HepG2 (cell line): ENCODE data around the gene E2F1. TPM values are rescaled to one million over a fixed set of nuclear protein-coding genes. Genes with fewer than 3 reads are reported as not detected.
A peak's percentile ranks its signal among the peaks of the same experiment; 100 is the strongest.

Experiments used
- ATF7-NPFF ChIP-seq: sonication (generic); formaldehyde crosslinking; IDR thresholded peaks from 2 replicates; pipeline ENCODE4 v1.8.1; 2023; ENCODE audit warnings: mild to moderate bottlenecking, low read depth, missing genetic modification reagents, moderate library complexity
- CBX2 ChIP-seq, 2 experiments: fragments of 200-600 bp in 1 of 2; sonication (generic); formaldehyde crosslinking in 1 of 2; IDR thresholded peaks; 2 replicates each; pipeline versions ENCODE4 v1.7.0 to v1.8.1; 2018 to 2022; ENCODE audit warnings: low read depth in 2 of 2, low read length in 1 of 2, mild to moderate bottlenecking in 1 of 2, missing genetic modification reagents in 1 of 2
- EHMT2 ChIP-seq: fragments of 200-600 bp; sonication (generic); IDR thresholded peaks from 2 replicates; pipeline ENCODE4 v1.7.0; 2017; ENCODE audit warnings: antibody characterized with exemption, low read depth, low read length, borderline replicate concordance
- MBD4 ChIP-seq: IDR thresholded peaks from 2 replicates; pipeline ENCODE4 v1.6.1; 2012; ENCODE audit warnings: low read length, inconsistent platforms, borderline replicate concordance
- MED13 ChIP-seq: sonication (generic); formaldehyde crosslinking; IDR thresholded peaks from 2 replicates; pipeline ENCODE4 v1.5.0; 2020; ENCODE audit warnings: missing genetic modification reagents
- MXI1 ChIP-seq: IDR thresholded peaks from 3 replicates; pipeline ENCODE4 v1.6.1; 2012; ENCODE audit warnings: low read depth, low read length, inconsistent platforms, borderline replicate concordance
- NFATC3 ChIP-seq: sonication (generic); formaldehyde crosslinking; IDR thresholded peaks from 2 replicates; pipeline ENCODE4 v1.5.1; 2020; ENCODE audit warnings: mild to moderate bottlenecking, missing genetic modification reagents
- NPAS2 ChIP-seq: sonication (generic); formaldehyde crosslinking; IDR thresholded peaks from 2 replicates; pipeline ENCODE4 v1.8.0; 2022; ENCODE audit warnings: mild to moderate bottlenecking, missing genetic modification reagents, borderline replicate concordance
- NR2F2 ChIP-seq: IDR thresholded peaks from 2 replicates; pipeline ENCODE4 v1.6.1; 2012; ENCODE audit warnings: low read depth, inconsistent platforms, borderline replicate concordance
- PHF5A ChIP-seq: IDR thresholded peaks from one replicate; pipeline ENCODE4 v1.6.1; 2018; ENCODE audit warnings: low read depth, missing genetic modification reagents; ENCODE audit not compliant: unreplicated experiment
- TCF12 ChIP-seq, 2 experiments: fragments of 450-650 bp in 1 of 2; sonication (generic) in 1 of 2; formaldehyde crosslinking in 1 of 2; IDR thresholded peaks; 2 replicates each; pipeline versions ENCODE4 v1.6.1 to v1.8.0; 2017 to 2022; ENCODE audit warnings: antibody characterized with exemption in 1 of 2, mild to moderate bottlenecking in 1 of 2, missing genetic modification reagents in 1 of 2, moderate library complexity in 1 of 2
- ZNF33A ChIP-seq: sonication (generic); formaldehyde crosslinking; IDR thresholded peaks from 2 replicates; pipeline ENCODE4 v1.5.1; 2020; ENCODE audit warnings: missing genetic modification reagents, mild to moderate bottlenecking, moderate library complexity, borderline replicate concordance
- ZNF891 ChIP-seq: sonication (generic); formaldehyde crosslinking; IDR thresholded peaks from 2 replicates; pipeline ENCODE4 v1.5.0; 2020; ENCODE audit warnings: mild to moderate bottlenecking, missing genetic modification reagents
- polyA plus RNA-seq, 8 experiments: library from polyadenylated mRNA; depleted of rRNA in 3 of 8; stranded (reverse) in 7 of 8; unstranded in 1 of 8; fragments of >200 nt; fragmentation: Illumina TruSeq in 4 of 8; extraction: Trizol in 4 of 8; gene quantifications; 2 replicates each; pipeline versions ENCODE4 v1.2.1 to v1.2.3, GENCODE V29; 2011 to 2016; ENCODE audit warnings: low read depth in 4 of 8, missing spikeins in 1 of 8, mixed read lengths in 1 of 8; ENCODE audit not compliant: insufficient read depth in 1 of 8
- total RNA-seq, 5 experiments: library from RNA; depleted of rRNA; stranded (reverse); fragments of >200 nt; fragmentation: Illumina TruSeq; extraction: Trizol; gene quantifications; 2 replicates each; pipeline ENCODE4 v1.2.3, GENCODE V29; 2016; ENCODE audit warnings: low read depth in 1 of 5
- TF ChIP-seq, protein P1 (sequence below): sonication (generic); formaldehyde crosslinking; IDR thresholded peaks from 2 replicates; pipeline ENCODE4 v1.4.0; 2020; ENCODE audit warnings: missing genetic modification reagents
- TF ChIP-seq, protein P2 (sequence below): IDR thresholded peaks from 2 replicates; pipeline ENCODE4 v1.6.1; 2018; ENCODE audit warnings: missing genetic modification reagents
- TF ChIP-seq, protein P3 (sequence below): sonication (generic); formaldehyde crosslinking; conservative IDR thresholded peaks from 2 replicates; pipeline ENCODE4 v1.4.0; 2020; ENCODE audit warnings: missing genetic modification reagents
- TF ChIP-seq, protein P4 (sequence below): sonication (generic); formaldehyde crosslinking; IDR thresholded peaks from 2 replicates; pipeline ENCODE4 v1.5.0; 2020; ENCODE audit warnings: mild to moderate bottlenecking, missing genetic modification reagents, borderline replicate concordance

E2F1 gene
- total and polyA plus RNA-seq, 2 of the 13 experiments (the other 11 are each of a cell fraction or from before 2014, with no cell fraction given) = 25.5 to 39.4 TPM

DNA sequence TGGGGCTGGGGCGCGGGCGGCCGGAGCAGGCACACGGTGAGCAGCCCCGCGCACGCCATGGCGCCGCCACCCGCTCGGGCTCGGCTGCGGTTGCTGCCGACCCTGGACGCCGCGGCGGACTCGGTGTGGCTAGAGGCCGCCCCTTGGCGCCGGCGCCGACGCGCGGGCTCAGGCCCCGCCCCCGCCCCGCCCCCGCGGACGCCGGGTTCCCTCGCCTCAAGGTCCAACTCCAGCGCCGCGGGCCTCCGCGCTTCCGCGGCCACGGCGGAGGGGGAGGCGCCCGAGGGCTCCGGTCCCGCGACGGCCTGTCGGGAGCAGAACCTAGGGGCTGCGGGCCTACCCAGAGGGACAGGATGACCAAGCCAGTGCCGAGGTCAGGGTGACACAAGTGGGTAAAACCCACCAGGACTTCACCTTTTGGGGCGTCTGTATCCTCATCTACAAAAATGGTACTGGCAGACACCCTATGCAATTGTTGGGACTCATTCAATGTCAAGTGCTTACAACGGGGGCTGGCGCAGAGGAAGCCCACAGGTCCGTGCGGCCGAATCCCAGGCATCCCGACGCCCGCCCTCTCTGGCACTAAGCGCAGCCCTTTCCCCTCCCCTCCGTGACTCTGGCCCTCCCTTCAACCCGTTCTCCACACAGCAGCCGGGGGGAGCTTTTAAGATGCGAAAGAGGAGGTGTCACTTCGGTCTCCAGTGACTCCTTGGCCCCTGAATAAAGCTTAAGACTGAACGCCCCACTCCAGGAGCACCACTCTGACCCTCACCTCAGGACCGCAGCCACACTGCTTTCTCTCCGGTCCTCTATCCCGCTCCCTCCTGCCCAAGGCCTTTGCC, 11.7 kb downstream of the E2F1 start, which contains the start of gene NECAB3 (continued):
- TF ChIP-seq, protein P1, sequence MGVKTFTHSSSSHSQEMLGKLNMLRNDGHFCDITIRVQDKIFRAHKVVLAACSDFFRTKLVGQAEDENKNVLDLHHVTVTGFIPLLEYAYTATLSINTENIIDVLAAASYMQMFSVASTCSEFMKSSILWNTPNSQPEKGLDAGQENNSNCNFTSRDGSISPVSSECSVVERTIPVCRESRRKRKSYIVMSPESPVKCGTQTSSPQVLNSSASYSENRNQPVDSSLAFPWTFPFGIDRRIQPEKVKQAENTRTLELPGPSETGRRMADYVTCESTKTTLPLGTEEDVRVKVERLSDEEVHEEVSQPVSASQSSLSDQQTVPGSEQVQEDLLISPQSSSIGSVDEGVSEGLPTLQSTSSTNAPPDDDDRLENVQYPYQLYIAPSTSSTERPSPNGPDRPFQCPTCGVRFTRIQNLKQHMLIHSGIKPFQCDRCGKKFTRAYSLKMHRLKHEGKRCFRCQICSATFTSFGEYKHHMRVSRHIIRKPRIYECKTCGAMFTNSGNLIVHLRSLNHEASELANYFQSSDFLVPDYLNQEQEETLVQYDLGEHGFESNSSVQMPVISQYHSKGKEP (CRISPR knock-in tag) = no peak
- TF ChIP-seq EHMT2 (no peak), MXI1 (peak; percentile 87; the same call in 2 of the 3 replicates), NR2F2 (peak; percentile 37; the same call in 1 of the 2 replicates), ZNF891 (CRISPR knock-in tag) (no peak; the same call in 1 of the 2 replicates), TCF12 (IDR thresholded peaks at IDR 0.05) (no peak), TCF12 (CRISPR knock-in tag; IDR thresholded peaks at IDR 0.05) (peak; percentile 71), ZNF33A (CRISPR knock-in tag) (peak; percentile 60; the same call in 1 of the 2 replicates), MED13 (CRISPR knock-in tag) (peak; percentile 56; the same call in 1 of the 2 replicates), NPAS2 (CRISPR knock-in tag) (0 out of 2 replicates have a peak, but pooled peaks have one; percentile 49), ATF7-NPFF (CRISPR knock-in tag) (peak; percentile 92), MBD4 (no peak), PHF5A (peak; percentile 43), NFATC3 (peak; percentile 50; the same call in 1 of the 2 replicates), CBX2 (IDR thresholded peaks at IDR 0.05; ENCODE audit: low read depth, low read length) (no peak), CBX2 (CRISPR knock-in tag; IDR thresholded peaks at IDR 0.05; ENCODE audit: low read depth) (0 out of 2 replicates have a peak, but pooled peaks have one; percentile 21)
- TF ChIP-seq, protein P2, sequence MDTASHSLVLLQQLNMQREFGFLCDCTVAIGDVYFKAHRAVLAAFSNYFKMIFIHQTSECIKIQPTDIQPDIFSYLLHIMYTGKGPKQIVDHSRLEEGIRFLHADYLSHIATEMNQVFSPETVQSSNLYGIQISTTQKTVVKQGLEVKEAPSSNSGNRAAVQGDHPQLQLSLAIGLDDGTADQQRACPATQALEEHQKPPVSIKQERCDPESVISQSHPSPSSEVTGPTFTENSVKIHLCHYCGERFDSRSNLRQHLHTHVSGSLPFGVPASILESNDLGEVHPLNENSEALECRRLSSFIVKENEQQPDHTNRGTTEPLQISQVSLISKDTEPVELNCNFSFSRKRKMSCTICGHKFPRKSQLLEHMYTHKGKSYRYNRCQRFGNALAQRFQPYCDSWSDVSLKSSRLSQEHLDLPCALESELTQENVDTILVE = peak; percentile 91; the same call in 1 of the 2 replicates
- TF ChIP-seq, protein P3, sequence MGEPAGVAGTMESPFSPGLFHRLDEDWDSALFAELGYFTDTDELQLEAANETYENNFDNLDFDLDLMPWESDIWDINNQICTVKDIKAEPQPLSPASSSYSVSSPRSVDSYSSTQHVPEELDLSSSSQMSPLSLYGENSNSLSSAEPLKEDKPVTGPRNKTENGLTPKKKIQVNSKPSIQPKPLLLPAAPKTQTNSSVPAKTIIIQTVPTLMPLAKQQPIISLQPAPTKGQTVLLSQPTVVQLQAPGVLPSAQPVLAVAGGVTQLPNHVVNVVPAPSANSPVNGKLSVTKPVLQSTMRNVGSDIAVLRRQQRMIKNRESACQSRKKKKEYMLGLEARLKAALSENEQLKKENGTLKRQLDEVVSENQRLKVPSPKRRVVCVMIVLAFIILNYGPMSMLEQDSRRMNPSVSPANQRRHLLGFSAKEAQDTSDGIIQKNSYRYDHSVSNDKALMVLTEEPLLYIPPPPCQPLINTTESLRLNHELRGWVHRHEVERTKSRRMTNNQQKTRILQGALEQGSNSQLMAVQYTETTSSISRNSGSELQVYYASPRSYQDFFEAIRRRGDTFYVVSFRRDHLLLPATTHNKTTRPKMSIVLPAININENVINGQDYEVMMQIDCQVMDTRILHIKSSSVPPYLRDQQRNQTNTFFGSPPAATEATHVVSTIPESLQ = peak; percentile 37; the same call in 1 of the 2 replicates
- TF ChIP-seq, protein P4, sequence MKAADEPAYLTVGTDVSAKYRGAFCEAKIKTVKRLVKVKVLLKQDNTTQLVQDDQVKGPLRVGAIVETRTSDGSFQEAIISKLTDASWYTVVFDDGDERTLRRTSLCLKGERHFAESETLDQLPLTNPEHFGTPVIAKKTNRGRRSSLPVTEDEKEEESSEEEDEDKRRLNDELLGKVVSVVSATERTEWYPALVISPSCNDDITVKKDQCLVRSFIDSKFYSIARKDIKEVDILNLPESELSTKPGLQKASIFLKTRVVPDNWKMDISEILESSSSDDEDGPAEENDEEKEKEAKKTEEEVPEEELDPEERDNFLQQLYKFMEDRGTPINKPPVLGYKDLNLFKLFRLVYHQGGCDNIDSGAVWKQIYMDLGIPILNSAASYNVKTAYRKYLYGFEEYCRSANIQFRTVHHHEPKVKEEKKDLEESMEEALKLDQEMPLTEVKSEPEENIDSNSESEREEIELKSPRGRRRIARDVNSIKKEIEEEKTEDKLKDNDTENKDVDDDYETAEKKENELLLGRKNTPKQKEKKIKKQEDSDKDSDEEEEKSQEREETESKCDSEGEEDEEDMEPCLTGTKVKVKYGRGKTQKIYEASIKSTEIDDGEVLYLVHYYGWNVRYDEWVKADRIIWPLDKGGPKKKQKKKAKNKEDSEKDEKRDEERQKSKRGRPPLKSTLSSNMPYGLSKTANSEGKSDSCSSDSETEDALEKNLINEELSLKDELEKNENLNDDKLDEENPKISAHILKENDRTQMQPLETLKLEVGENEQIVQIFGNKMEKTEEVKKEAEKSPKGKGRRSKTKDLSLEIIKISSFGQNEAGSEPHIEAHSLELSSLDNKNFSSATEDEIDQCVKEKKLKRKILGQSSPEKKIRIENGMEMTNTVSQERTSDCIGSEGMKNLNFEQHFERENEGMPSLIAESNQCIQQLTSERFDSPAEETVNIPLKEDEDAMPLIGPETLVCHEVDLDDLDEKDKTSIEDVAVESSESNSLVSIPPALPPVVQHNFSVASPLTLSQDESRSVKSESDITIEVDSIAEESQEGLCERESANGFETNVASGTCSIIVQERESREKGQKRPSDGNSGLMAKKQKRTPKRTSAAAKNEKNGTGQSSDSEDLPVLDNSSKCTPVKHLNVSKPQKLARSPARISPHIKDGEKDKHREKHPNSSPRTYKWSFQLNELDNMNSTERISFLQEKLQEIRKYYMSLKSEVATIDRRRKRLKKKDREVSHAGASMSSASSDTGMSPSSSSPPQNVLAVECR (CRISPR knock-in tag) = peak; percentile 59
